GM18508 (cell line): ENCODE measurements around the gene GPR132.

Source experiments
- ATAC-seq: cut with Tn5 transposase; IDR thresholded peaks from one replicate; pipeline ENCODE4 v1.9.1; 2021; ENCODE audit warnings: moderate number of reproducible peaks; ENCODE audit not compliant: insufficient read depth, unreplicated experiment

The GPR132 gene

DNA sequence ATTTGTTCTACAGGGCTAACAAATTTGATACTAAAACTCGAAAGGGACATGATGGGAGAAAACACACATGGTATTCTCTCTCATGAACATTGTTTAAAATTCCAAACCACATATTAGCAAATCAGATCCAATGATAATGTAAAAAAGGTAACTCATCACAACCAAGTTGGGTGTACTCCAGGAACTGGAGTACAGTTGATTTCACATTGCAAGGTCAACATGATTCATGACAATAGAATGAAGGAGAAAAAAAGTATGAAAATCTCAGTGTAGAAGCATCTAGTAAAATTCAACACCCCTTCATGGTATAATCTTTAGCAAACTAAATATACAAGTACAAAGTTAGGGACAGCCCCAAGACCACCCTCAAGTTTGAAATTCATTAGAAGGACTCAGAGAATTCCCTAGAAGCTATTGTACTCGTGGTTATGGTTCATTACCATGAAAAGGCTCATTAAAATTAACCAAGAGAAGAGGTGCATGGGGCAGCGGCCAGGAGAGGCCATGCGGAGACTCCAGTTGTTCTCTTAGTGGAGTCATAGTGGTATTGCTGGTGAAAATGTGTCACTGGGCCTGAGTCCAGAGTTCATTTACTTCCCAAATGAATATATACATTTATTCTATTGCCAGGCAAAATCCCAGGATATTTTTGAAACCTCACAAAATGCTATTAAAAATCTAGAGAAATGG, 41.3 kb downstream of the GPR132 start:
- no peak for ATAC-seq

DNA sequence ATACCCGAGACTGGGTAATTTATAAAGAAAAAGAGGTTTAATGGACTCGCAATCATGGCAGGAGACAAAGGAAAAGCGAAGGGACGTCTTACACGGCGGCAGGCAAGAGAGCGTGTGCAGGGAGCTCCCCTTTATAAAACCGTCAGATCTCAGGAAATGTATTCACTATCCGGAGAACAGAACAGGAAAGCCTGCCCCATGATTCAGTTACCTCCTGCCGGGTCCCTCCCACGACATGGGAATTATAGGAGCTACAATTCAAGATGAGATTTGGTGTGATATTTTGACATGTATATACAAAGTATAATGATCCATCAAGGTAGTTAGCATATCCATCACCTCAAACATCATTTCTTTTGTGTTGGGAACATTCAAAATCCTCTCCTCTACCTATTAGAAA, 42.1 kb downstream of the GPR132 start:
- no peak for ATAC-seq

DNA sequence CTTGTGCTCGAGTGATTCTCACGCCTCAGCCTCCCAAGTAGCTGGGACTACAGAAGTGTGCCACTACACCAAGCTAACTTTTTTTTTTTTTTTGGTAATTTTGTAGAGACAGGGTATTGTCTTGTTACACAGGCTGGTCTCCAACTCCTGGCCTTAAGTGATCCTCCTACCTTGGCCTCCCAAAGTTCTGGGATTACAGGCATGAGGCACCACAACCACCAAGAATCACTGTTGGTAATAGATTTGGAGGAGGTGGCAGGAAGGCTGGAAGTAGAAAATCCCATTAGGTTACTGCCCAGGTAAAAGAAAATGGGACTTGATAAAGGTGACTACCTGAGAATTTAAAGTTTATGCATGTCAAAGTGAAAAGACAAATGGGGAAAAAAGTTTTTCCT, 43.0 kb downstream of the GPR132 start:
- ATAC-seq, result no peak

DNA sequence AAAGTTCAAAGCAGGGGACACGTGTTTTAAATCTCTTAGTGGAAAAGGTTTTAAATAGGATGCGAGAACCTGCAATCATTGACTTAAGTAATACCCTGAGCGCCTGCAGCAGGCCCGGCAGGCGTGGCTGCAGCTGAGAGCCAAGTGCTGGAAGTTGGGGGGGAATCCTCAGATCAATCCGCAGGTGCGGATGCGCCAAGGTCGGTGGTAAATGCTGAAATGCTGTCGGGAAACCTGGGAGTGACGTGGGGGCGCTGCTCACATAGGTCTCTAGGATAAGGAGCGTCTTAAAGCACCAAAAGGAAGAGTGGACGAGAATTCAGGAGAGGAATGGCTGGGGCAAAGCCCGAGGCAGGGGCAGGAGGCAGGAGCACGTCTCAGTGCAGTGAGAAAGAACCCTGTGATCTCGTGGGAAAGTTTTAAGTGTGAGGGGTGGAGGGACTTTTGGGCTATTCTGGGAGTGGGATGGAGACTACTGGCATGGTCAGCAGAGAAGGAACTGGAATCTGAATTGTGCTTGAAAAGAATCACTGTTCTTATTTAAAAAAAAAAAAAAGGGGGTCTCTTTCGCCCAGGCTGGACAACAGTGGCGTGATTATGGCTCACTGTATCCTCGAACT, 43.5 kb downstream of the GPR132 start:
- ATAC-seq, result no peak

DNA sequence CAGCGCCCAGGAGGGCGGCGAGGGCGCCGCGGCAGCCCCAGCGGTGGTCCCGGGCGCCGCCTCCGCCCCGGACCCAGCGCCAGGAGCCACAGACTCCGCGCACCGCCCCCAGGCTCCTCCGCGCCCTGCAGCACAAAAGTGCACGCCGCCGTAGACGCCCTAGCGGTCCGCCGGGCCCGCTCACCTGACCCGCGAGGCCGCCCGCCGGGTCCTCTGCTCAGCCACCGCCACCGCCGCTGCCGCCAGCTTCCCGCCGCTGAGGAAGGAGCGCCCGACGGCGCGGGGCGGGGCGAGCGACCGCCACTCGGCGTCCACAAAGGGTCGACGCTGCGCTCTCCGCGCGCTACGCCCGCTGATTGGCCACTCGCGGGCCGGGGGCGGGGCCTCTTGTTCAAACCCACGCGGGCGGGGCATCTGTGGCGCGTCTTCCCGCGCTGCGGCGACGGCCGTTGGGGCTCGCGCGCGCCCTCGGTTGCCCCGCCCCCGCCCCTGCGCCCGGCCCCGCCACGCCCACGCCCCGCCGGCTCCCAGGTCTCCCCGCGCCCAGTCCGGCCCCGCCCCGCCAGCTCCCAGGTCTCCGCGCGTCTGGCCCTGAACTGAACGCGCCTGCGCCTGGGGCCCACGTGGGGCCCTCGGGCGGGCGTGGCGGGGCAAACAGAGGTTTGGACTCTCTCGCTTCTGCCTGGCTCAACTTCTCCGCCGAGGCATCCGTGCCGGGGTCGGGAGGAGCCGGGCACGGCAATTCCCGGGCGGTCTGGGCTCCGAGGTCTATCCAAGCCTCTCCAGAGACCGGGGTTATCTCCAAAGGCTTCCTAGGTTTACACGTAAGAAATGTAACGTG, 44.2 kb downstream of the GPR132 start, which contains the start of gene CDCA4:
TSS of gene CDCA4 (minus strand) at position 269 of the 841 bp plus-strand sequence. CDS start 9,154 bp downstream, outside the sequence.
- ATAC-seq, result peak; percentile 35

DNA sequence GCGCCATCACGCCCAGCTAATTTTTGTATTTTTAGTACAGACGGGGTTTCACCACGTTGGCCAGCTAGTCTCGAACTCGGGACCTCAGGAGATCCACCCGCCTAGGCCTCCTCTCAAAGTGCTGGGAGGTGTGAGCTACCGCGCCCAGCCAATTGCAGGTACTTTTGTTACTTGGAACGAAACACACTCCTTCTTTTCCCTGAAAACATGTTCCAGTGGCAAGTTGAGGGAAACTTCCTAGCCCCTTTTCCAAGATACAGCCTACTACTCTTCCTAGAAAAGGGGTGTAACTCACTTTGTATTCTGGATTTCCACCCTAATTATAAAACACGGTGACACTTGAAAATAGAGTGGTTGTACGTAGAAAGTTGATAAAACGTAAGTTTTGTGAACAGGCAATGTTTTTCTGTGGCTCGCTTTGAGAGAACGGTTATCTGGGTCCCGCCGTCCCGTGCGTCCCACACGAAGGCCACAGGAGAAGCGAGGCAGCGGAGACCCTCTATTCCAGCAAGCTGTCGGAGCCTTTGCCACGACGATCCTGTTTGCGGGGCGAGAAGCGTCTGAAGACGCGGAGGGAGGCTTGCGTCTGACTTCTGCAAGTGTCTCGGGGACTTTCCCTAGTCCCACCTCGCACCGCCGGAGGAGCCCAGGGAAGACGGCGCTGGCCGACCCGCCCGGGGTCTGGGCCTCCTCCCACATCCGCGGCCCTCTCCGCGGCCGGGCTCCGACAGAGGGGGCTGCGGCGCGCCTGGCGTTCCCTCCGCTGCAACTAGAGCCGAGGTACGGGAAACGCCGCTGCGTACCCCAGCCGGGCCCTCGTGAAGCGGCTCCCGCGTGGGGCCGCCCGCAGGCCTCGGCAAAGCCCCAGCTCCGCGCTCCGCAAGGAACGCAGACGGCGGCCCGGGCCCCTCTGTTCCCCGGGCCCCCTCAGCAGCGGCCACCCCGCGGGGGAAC, 45.1 kb downstream of the GPR132 start:
- peak; percentile 5 for ATAC-seq

DNA sequence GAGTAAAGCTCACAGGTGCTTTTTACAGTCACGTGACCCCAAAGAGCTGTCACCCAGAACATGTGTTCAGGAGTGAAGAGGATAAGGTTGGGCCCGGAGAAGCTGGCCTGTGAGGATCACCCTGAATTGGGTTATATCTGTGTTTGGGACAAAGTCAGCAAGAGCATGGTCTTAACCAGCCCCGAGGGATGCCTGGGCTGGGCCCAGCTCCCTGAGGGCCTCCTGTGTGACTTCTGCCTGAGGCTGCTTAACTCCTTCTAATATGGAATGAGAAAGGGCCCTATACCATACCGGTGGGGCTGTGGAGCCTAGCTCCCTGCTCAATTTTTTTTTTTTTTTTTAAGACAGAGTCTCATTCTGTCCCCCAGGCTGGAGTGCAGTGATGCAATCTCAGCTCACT, 46.8 kb downstream of the GPR132 start:
- no peak for ATAC-seq

DNA sequence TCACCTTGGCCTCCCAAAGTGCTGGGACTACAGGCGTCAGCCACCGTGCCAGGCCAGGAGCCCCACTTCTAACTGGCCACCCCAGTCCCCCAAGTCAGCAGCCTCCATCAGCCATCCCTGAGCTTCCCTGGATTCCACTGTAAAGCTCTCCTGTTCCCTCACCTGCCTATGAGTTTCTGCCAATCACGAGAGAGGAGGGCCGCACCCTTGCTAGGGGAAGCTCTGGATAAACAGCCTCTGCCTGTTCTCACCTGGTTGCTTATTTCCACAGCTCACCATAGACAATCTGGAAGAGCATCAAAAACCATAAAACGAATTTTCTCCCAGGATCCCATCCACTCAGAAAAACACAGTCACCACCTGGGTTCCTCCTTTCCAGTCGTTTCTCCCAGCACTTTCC, 49.3 kb downstream of the GPR132 start:
- ATAC-seq, result no peak

DNA sequence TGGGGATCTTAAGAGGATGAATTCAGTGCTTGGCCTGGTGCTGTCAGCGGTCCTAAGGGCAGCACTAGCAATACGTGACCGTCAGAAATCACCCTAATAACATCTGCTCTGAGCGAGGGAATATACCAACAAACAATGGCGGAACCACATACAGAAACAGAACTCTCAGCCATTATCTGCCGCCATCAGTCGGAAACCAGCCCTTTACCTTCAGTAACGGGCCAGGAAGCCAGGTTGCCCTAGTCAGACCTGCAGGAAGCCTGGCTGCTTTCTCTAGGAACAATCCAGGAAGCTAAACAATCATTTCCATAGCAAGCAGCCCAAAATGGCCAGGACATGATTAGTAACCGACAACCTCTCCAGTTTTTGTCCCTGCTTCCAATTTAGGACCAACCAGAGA, 50.0 kb downstream of the GPR132 start:
- ATAC-seq, result no peak

DNA sequence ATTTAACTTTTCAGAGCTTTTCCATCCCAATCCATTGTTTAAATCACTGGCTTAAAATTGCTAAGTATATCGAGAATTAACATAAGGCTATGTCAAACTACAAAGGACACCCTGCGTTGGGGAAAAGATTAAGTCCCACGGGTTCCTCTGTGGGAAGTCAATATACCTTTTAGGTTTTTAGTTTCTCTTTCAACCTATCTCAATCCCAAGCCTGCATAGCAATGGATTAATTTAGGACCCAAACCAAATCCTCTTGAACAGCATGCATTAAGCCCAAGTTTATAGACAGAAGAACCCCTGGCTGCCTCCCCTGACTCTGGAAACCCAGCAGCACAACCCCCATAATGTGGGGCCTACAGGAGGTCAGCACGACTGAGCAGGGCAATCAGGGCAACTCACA, 50.6 kb downstream of the GPR132 start:
- no peak for ATAC-seq

DNA sequence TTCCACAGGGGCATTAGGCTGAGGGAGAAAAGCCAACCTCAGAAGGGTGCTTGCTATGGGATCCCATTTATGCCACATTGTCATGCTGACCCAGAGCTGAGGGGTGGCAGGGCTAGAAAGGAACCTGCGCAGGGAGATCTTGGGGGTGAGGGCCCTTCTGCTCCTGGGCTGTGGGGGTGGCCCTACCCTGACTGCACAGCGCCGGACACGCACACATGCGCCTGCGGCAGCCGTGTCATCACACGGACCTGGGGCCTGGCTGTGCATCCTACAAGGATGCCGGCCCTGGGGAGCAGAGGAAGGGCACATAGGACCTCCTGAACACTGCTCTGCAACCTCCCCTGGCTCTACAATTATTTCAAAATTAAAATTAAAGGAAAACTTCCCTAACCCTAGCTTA, 51.2 kb downstream of the GPR132 start:
- ATAC-seq, result no peak

DNA sequence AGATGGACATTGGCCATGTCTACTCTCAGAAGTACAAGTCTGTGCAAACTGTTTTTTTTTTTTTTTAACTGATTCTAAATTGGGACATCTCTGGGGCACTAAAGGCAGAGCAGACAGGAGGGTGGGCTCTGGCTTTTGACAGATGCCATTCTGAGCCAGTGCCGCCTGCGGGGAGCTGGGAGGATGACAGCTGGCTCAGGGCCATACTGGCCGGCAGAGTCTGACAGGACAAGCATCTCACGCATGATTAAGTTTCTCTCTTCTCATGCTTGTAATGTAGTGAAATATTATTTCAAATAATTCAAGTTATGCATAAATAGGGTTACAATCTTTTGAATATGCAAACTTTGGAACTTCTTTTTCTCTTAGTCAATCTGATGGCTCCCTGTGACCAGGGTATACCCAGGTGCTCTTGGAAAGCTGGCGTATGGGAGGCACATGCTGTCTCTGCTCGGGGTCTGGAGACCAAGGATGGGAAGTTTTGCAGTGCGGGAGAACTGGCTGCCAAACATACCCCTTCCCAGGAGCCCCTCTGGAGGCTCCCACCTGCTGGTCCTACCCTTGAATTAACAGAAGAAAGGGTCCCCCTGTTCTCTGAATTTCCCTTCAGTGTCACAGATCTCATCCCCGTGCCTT, 52.0 kb downstream of the GPR132 start:
- no peak for ATAC-seq

DNA sequence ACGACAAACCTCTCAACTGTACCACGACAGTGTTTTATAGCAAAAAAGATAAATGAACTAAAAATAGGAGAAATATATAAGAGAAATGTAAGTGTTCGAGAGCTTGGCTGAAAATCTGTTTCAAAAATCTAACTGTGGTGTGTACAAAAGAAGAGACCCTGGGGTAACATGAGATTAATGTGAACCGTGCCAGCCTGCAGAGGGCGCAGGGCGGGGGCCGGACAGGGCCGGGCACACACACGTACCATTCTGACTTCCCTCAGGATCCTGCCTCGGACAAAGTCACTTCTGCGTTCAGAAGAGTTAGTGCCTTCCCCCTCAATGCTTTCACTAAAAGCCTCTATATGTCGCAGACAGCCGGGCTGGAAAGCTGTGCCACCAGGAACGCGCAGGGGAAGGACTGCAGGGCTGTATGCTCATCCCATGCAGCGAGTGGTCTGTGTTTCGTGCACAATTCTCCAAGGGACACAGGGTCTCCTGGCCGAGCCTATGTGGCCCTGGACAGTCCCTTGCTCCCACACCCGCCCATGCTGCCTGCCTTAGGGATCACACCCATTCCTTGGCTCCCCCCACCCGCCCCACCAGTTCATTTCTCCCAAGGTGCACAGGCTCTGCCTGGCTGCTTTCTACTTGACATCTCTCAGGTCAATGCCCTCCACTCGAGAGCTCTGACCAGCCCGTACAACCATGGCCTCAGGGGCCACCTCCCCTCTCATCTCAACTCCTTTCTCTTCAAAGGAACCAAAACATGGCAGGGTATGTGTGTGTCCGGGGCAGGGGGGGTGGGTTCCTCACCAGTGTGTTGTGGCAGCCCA, 52.9 kb downstream of the GPR132 start:
- ATAC-seq, result no peak

DNA sequence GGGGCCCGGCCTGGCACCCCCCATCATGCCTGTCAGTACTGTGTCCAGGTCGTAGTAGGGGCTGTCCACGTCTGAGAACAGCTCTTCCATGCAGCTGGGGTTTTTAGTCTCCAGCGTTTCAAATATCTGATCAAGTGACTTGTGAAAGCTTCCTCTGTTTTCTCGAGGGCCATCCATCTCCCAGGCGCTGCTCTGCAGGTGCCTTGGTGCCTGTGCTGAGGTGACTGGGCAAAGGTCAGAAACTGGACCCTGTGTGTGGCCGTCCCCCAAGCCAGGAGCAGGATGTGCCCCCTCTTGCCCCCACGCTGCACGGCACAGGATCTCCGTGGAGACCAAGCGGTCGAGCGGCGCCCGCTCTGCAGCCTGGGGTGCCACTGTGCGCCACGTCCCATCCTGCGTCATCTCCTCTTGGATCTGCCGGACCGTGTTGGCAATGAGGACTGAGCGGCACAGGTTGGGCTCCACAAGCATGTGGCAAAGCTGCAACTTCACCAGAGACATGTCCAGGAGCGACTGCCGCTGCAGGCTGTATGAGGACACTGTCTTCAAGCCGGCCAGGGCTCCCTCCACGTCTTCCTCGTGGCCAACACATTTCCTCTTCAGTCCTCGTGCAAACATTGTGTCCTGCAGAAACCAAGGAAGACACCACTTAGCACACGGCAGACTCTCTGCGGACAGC, 53.8 kb downstream of the GPR132 start:
- ATAC-seq, result no peak

DNA sequence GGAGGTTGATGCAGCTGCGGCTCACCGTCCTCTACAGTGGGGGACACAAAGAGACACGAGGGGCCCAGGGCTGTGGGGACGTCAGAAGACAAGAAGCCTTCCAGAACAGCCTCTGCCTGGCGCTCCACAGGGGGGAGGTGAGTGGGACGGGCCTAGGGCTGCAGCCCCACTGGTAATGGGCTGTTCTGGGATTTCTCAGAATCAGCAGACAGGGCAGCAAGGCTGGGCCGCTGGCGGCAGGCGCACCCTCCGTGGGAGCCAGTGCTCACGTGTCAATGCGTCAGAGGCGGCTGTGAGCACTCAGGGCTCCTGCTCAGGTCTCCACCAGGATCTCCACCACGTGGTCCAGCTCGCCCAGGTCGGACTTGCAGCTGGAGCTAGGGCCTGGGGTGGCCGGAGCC, 54.3 kb downstream of the GPR132 start:
- ATAC-seq, result no peak

DNA sequence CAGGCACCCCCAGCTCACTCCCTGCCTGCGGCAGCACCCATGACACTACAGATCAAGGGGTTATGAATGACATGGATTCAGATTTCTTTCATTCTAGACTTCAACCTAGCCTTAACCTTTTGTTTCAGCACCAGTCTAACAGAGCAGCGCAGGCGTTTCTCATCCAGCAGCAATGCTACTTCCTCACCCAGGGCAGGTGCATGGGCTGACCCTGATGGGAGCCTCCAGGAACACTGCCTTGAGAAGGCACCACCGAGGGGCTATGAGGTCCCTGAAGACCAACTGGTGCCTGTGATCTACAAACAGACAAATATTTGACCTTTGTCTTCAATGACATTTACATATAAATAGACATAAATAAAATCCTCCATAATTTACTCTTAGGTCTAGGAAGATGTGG, 55.1 kb downstream of the GPR132 start:
- no peak for ATAC-seq

DNA sequence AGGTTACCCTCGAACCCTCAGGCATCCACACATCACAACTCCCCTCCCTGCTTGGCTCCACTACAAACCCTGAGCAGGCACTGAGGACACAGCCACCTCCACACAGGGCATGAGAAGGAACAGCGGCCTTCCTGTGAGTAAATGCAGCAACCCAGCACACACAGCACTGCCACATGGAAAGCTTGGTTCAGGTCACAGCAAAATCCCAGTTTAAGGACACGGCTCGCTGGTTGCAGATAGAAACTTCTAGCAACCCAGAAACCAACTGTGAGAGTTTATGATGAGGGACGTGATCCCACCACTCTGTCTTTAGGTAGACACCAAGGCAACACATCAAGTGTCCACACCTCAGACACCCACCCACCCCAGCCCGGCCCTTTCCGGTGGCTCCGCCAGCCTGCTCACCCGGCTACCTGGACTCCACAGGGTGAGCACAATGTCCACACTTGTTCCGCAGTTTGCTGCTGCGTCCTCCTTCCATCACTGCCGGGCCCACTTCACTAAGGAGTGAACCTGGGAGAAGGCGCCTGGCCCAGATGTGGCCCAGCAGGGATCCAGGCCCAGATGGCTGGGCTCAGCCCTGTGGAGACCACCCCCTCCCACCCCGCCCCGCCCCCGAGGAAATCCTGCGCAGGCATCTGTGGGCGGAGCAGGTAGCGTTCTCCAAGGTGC, 57.5 kb downstream of the GPR132 start:
- ATAC-seq, result no peak
